ENCODE measurements around the gene ATP9B. TPM values are rescaled to one million over a fixed set of nuclear protein-coding genes. Genes with fewer than 3 reads are reported as not detected.
"Not testable (repeated sequence)": the region's sequence is repeated elsewhere in the genome, so short reads cannot be mapped to it uniquely, and the experiment has no call there.

The ATP9B gene
- total and polyA plus RNA-seq, 2 donors from 2014 or later = 10.0 to 48.2 TPM

GRCh38 chr18:79166702-79167101 lies 97.5 kb downstream of the ATP9B start:
- no peak overlapping the region for H3K4me3 ChIP-seq (ENCODE audit: low read length in 3 of 3)
- H3K9ac ChIP-seq (ENCODE audit: low read length in 3 of 3) = no peak overlapping the region
- intact Hi-C loops (cut with DNase I) = no loop called here
- peaks cover 0 to 2% (median 0%) of the 10 kb centered on the region in 3 donors for H3K4me1 ChIP-seq (ENCODE audit: control insufficient read depth in 2 of 3, insufficient read depth in 2 of 3, low read depth in 1 of 3, low read length in 3 of 3)
- TF ChIP-seq CTCF (IDR thresholded peaks at IDR 0.05; ENCODE audit: borderline replicate concordance, extremely low read depth, insufficient read depth) = no peak
- H3K36me3 ChIP-seq (ENCODE audit: control insufficient read depth in 2 of 3, insufficient read depth in 3 of 3, low read length in 3 of 3) = peaks cover 2 to 10% (median 8%) of the 10 kb centered on the region in 3 donors
- no peak overlapping the region for H3K27ac ChIP-seq (ENCODE audit: low read depth in 2 of 2, low read length in 2 of 2)
- FAIRE-seq = no peak
- no peak for DNase-seq
- no peaks in the 10 kb centered on the region for H3K27me3 ChIP-seq (ENCODE audit: control insufficient read depth, insufficient read depth, low read length)
- no peaks in the 10 kb centered on the region for H3K9me3 ChIP-seq (ENCODE audit: control insufficient read depth in 2 of 3, insufficient read depth in 1 of 3, low read length in 3 of 3)

GRCh38 chr18:79167526-79168190 lies 98.5 kb downstream of the ATP9B start:
- peaks cover 2 to 10% (median 8%) of the 10 kb centered on the region in 3 donors for H3K36me3 ChIP-seq (ENCODE audit: control insufficient read depth in 2 of 3, insufficient read depth in 3 of 3, low read length in 3 of 3)
- no peak for TF ChIP-seq CTCF (IDR thresholded peaks at IDR 0.05; ENCODE audit: borderline replicate concordance, extremely low read depth, insufficient read depth)
- H3K27ac ChIP-seq (ENCODE audit: low read depth in 2 of 2, low read length in 2 of 2) = no peak overlapping the region
- H3K27me3 ChIP-seq (ENCODE audit: control insufficient read depth, insufficient read depth, low read length) = no peaks in the 10 kb centered on the region
- no peak overlapping the region for H3K4me3 ChIP-seq (ENCODE audit: low read length in 3 of 3)
- intact Hi-C loops (cut with DNase I) = no loop called here
- peaks cover 0 to 2% (median 0%) of the 10 kb centered on the region in 3 donors for H3K4me1 ChIP-seq (ENCODE audit: control insufficient read depth in 2 of 3, insufficient read depth in 2 of 3, low read depth in 1 of 3, low read length in 3 of 3)
- H3K9me3 ChIP-seq (ENCODE audit: control insufficient read depth in 2 of 3, insufficient read depth in 1 of 3, low read length in 3 of 3) = no peaks in the 10 kb centered on the region
- H3K9ac ChIP-seq (ENCODE audit: low read length in 3 of 3) = no peak overlapping the region
- DNase-seq (no peak), FAIRE-seq (no peak)

- H3K9ac ChIP-seq (ENCODE audit: low read length in 3 of 3) = no peak overlapping the region
- no peak for TF ChIP-seq CTCF (IDR thresholded peaks at IDR 0.05; ENCODE audit: borderline replicate concordance, extremely low read depth, insufficient read depth)
- intact Hi-C loops (cut with DNase I) = no loop called here
- FAIRE-seq = no peak
- no peak overlapping the region for H3K4me3 ChIP-seq (ENCODE audit: low read length in 3 of 3)
- no peaks in the 10 kb centered on the region for H3K9me3 ChIP-seq (ENCODE audit: control insufficient read depth in 2 of 3, insufficient read depth in 1 of 3, low read length in 3 of 3)
- peak in 2 of 5 donors; percentile 9 to 19 for DNase-seq
- peaks cover 0 to 2% (median 0%) of the 10 kb centered on the region in 3 donors for H3K4me1 ChIP-seq (ENCODE audit: control insufficient read depth in 2 of 3, insufficient read depth in 2 of 3, low read depth in 1 of 3, low read length in 3 of 3)
- H3K27me3 ChIP-seq (ENCODE audit: control insufficient read depth, insufficient read depth, low read length) = no peaks in the 10 kb centered on the region
- H3K27ac ChIP-seq (ENCODE audit: low read depth in 2 of 2, low read length in 2 of 2) = no peak overlapping the region
- peaks cover 2 to 10% (median 8%) of the 10 kb centered on the region in 3 donors for H3K36me3 ChIP-seq (ENCODE audit: control insufficient read depth in 2 of 3, insufficient read depth in 3 of 3, low read length in 3 of 3)
Measured at GRCh38 chr18:79169958-79170555, 100.9 kb downstream of the ATP9B start.

- intact Hi-C loops (cut with DNase I); DNase-seq: not testable (repeated sequence)
Measured at GRCh38 chr18:79172331-79172730, 103.1 kb downstream of the ATP9B start.

More at GRCh38 chr18:79172331-79172730, 103.1 kb downstream of the ATP9B start:
- H3K9me3 ChIP-seq (ENCODE audit: control insufficient read depth in 2 of 3, insufficient read depth in 1 of 3, low read length in 3 of 3); H3K4me3 ChIP-seq (ENCODE audit: low read length in 3 of 3); H3K27me3 ChIP-seq (ENCODE audit: control insufficient read depth, insufficient read depth, low read length); H3K9ac ChIP-seq (ENCODE audit: low read length in 3 of 3); H3K4me1 ChIP-seq (ENCODE audit: control insufficient read depth in 2 of 3, insufficient read depth in 2 of 3, low read depth in 1 of 3, low read length in 3 of 3); H3K36me3 ChIP-seq (ENCODE audit: control insufficient read depth in 2 of 3, insufficient read depth in 3 of 3, low read length in 3 of 3); H3K27ac ChIP-seq (ENCODE audit: low read depth in 2 of 2, low read length in 2 of 2); FAIRE-seq: not testable (repeated sequence)
